Body of pancreas (tissue), 4 donors: Measurements from ENCODE around the gene BMPER. TPM values are rescaled to one million over a fixed set of nuclear protein-coding genes. Genes with fewer than 3 reads are reported as not detected.

Experiments
- ATAC-seq: fragments of 150-250 bp; one replicate; pipeline ENCODE4 v1.9.1; 2016
- DNase-seq, 4 donors: peaks; one replicate each; pipeline ENCODE4 v3.0.0-alpha.2; 2019
- H3K27ac ChIP-seq, 4 donors: fragments of 200-600 bp; sonication (generic); 1 replicate in 3 of 4; 2 replicates in 1 of 4; pipeline versions ENCODE4 v1.5.1 to v1.6.1; 2016 to 2019; ENCODE audit warnings: mild to moderate bottlenecking in 1 of 4, mixed read lengths in 1 of 4, moderate library complexity in 1 of 4
- H3K27me3 ChIP-seq, 2 donors: fragments of 200-600 bp; sonication (generic); one replicate each; pipeline ENCODE4 v1.6.0; 2016; ENCODE audit warnings: mild to moderate bottlenecking in 1 of 2
- H3K36me3 ChIP-seq, 2 donors: fragments of 200-600 bp; sonication (generic); replicated peaks in 1 of 2; 2 replicates each; pipeline ENCODE4 v1.5.1; 2016; ENCODE audit warnings: low read depth in 2 of 2; ENCODE audit not compliant: insufficient read depth in 1 of 2
- H3K4me1 ChIP-seq: fragments of 200-600 bp; sonication (generic); one replicate; pipeline ENCODE4 v1.6.0; 2016
- H3K4me3 ChIP-seq, 2 donors: fragments of 200-600 bp; sonication (generic); 1 replicate in 1 of 2; 2 replicates in 1 of 2; pipeline ENCODE4 v1.5.1; 2016 to 2019
- H3K9me3 ChIP-seq, 3 donors: fragments of 200-600 bp; sonication (generic); 1 replicate in 2 of 3; 2 replicates in 1 of 3; pipeline ENCODE4 v1.5.1; 2016
- CTCF ChIP-seq, 7 experiments: fragments of 450-650 bp in 4 of 7; fragments of 200-600 bp in 3 of 7; sonication (generic) in 3 of 7; IDR thresholded peaks; one replicate each; pipeline ENCODE4 v1.5.1; 2016 to 2019; ENCODE audit warnings: antibody characterized with exemption in 7 of 7
- POLR2A ChIP-seq, 3 donors: fragments of 450-650 bp; IDR thresholded peaks; one replicate each; pipeline ENCODE4 v1.6.1; 2016; ENCODE audit warnings: antibody characterized with exemption in 3 of 3, mild to moderate bottlenecking in 2 of 3
- WGBS, 2 donors: methylation state at CpG; one replicate each; pipeline ENCODE4 v1.1.5; 2017; 5-methylcytosine and 5-hydroxymethylcytosine counted together
- intact Hi-C: fragments of 100-400 bp; cut with DNase I; formaldehyde crosslinking; loops from one replicate; pipeline ENCODE4 v1.15.1; 2023
- total RNA-seq, 2 donors: library from RNA; depleted of rRNA; stranded (reverse); fragments of >200 nt; gene quantifications; one replicate each; pipeline ENCODE4 v1.1.0, GENCODE V29; 2016

Gene BMPER
- total RNA-seq, 2 donors from 2014 or later, result 0.33 to 0.78 TPM

DNA sequence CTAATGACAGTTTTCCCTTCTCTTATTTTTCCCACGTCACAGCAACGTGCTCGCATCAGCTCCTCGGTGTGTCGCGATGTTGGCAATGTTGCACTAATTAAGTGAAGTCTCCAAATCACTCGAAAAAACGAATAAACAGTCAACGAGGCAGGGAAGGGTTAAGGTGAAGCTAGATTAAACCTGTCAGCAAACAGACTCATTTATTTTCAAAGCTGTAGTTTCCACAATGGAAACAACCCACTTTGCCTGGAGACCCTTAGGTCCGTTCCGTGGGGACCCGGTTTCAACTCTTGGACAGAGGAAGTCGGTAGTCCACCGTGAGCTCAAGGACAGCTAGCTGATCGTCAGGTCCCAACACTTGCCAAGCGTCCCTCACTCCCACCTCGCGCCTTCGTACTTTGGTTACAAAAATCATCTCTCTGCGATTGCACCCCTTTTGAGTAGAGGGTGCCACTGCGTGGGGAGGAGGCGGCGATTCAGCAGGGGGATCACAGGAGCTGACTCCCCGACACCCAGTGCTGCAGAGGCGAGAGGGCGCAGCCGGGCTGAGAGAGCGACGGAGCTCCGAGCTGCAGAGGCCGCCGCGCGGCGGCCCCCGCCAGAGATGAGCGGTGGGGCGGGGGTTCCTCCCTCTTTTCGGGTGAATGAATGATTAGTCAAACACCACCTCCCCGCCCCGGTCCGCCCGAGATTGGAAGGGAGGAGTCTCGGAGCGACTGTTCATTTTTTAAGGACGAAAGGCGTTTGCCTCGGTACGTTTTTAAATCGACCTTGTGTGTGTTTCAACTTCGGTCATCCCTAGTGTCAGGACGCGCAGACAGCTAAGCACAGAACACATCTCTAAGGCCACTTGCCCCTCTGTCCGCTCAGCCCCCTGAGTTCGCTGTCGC, 1.3 kb upstream of the BMPER start:
- Histone ChIP-seq H3K27me3 (peaks cover 0 to 24% of the 10 kb centered on the region in 2 donors), H3K9me3 (no peaks in the 10 kb centered on the region), H3K4me3 (peak overlapping the region in 1 of 2 donors; percentile 32), H3K4me1 (peaks cover 20% of the 10 kb centered on the region), H3K36me3 (no peaks in the 10 kb centered on the region), H3K27ac (no peak overlapping the region)
- ATAC-seq (peak; percentile 59), DNase-seq (peak; percentile 12 to 23 (median 14))
- intact Hi-C loops, result no loop called here
- TF ChIP-seq POLR2A (IDR thresholded peaks at IDR 0.05), result no peak
- no peak for TF ChIP-seq CTCF (IDR thresholded peaks at IDR 0.05)
- WGBS, 2 donors, result 2 to 4% methylated on average over 29 to 56 of the region's 56 CpGs

DNA sequence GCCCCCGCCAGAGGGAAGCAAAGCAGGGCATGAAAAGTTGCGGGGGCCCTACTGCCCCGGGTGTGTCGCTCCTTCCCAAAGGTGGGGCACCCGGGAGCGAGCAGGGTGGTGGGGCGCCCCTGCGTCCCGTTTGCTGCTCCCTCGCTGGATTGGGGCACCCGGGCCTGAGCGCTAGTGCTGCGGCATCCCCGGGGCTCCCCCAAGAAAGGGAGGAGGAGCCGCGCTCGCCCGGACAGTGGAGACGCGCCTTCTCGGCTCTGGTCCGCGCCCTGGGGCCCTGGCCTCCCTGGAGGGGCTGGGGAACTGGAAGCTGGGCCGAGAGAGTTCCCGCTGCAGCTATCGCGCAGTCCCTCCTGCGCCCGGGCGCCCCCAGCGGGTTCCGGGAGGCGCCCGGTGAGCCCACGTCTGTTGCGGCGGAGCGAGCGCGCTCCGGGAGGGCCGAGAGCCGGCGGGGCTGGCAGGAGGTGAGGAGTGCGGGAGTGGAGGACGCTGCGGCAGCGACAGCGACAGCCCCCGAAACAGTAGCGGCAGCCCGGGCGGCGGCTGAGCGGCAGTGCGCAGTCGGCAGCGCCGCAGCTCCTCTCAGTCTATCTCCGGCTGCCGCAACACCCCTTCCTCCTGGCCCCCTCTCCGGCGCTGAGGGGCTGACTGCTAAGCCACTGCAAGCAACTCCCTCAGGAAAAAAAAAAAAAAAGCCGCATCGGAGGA, 504 bp upstream of the BMPER start:
- H3K27me3 ChIP-seq, result peaks cover 0 to 24% of the 10 kb centered on the region in 2 donors
- no peak overlapping the region for H3K27ac ChIP-seq
- intact Hi-C loops, result no loop called here

DNA sequence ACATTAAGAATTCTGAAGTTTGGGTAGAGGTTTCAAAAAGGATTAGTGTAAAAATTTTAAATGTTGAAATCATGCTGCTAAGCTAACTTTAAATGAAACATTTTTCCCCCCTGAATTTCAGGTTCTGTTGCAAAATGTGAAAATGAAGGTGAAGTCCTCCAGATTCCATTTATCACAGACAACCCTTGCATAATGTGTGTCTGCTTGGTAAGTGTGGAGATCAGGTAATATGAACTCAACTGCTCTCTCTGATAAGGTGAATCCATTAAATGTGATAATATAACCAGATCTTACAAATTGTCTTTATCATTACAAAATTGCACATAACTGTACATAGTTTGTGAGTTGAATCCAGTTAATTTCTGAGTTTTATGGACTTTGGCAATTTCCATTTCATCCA, 1.4 kb downstream of the BMPER start:
- intact Hi-C loops, result no loop called here
- peaks cover 0 to 24% of the 10 kb centered on the region in 2 donors for H3K27me3 ChIP-seq
- DNase-seq (no peak), ATAC-seq (no peak)
- H3K4me1 ChIP-seq, result peaks cover 20% of the 10 kb centered on the region
- H3K27ac ChIP-seq, result no peak overlapping the region
- TF ChIP-seq CTCF (IDR thresholded peaks at IDR 0.05) (no peak), POLR2A (IDR thresholded peaks at IDR 0.05) (no peak)
- H3K9me3 ChIP-seq, result no peaks in the 10 kb centered on the region
- no peak overlapping the region for H3K4me3 ChIP-seq
- H3K36me3 ChIP-seq, result no peaks in the 10 kb centered on the region

More for the DNA sequence above, 504 bp upstream of the BMPER start:
- WGBS, 2 donors, result 1 to 2% methylated on average over 17 to 64 of the region's 65 CpGs
- Histone ChIP-seq H3K4me1 (peaks cover 20% of the 10 kb centered on the region), H3K36me3 (no peaks in the 10 kb centered on the region), H3K4me3 (peak overlapping the region in 1 of 2 donors; percentile 32), H3K9me3 (no peaks in the 10 kb centered on the region)
- DNase-seq, result peak in 2 of 4 donors; percentile 15 to 21
- TF ChIP-seq CTCF (IDR thresholded peaks at IDR 0.05) (no peak), POLR2A (IDR thresholded peaks at IDR 0.05) (no peak)
- ATAC-seq, result peak; percentile 53

GRCh38 chr7:33907625-33908024, 2.3 kb downstream of the BMPER start:
- WGBS, 2 donors, result 81 to 84% methylated on average over 5 of the region's 5 CpGs
- H3K4me3 ChIP-seq, result no peak overlapping the region
- ATAC-seq, result no peak
- no peaks in the 10 kb centered on the region for H3K36me3 ChIP-seq
- no peak for DNase-seq
- H3K27ac ChIP-seq, result no peak overlapping the region
- no peaks in the 10 kb centered on the region for H3K9me3 ChIP-seq
- TF ChIP-seq CTCF (IDR thresholded peaks at IDR 0.05) (no peak), POLR2A (IDR thresholded peaks at IDR 0.05) (no peak)
- peaks cover 20% of the 10 kb centered on the region for H3K4me1 ChIP-seq
- intact Hi-C loops, result no loop called here
- peaks cover 0 to 24% of the 10 kb centered on the region in 2 donors for H3K27me3 ChIP-seq
